SK-N-MC (cell line): Measurements from ENCODE around the gene FADS6.

Source experiments
- DNase-seq: peaks from one replicate; pipeline ENCODE4 v3.0.0-alpha.2; 2011; ENCODE audit warnings: low read depth, low spot score
- H3K27ac ChIP-seq: fragments of 200-600 bp; sonication (generic); 2 replicates; pipeline ENCODE4 v1.5.1; 2016; ENCODE audit warnings: mixed run types
- H3K36me3 ChIP-seq: fragments of 200-600 bp; sonication (generic); 2 replicates; pipeline ENCODE4 v1.6.1; 2017; ENCODE audit warnings: antibody characterized with exemption, low read length, mixed read lengths; ENCODE audit not compliant: insufficient read depth
- H3K4me3 ChIP-seq: fragments of 200-600 bp; sonication (generic); 2 replicates; pipeline ENCODE4 v1.5.1; 2016
- H3K9ac ChIP-seq: fragments of 200-600 bp; sonication (generic); 2 replicates; pipeline ENCODE4 v1.8.0; 2017; ENCODE audit warnings: mixed run types, mixed read lengths; ENCODE audit not compliant: insufficient read length
- H3K9me3 ChIP-seq: fragments of 200-600 bp; sonication (generic); 2 replicates; pipeline ENCODE4 v1.6.1; 2017; ENCODE audit warnings: low read depth, mild to moderate bottlenecking, antibody characterized with exemption, low read length, moderate library complexity, mixed read lengths
- EZH2 ChIP-seq: fragments of 200-600 bp; sonication (generic); IDR thresholded peaks from one replicate; pipeline ENCODE4 v1.6.1; 2017; ENCODE audit warnings: antibody characterized with exemption
- FOXP2 ChIP-seq: optimal IDR thresholded peaks from 2 replicates; pipeline ENCODE3; 2011; ENCODE audit warnings: mild to moderate bottlenecking, moderate library complexity; ENCODE audit not compliant: insufficient read depth; ENCODE audit errors: extremely low read length, control extremely low read depth
- POLR2AphosphoS5 ChIP-seq: IDR thresholded peaks from 2 replicates; pipeline ENCODE4 v1.6.1; 2012; ENCODE audit warnings: mild to moderate bottlenecking, low read depth, low read length, borderline replicate concordance

FADS6 gene, protein sequence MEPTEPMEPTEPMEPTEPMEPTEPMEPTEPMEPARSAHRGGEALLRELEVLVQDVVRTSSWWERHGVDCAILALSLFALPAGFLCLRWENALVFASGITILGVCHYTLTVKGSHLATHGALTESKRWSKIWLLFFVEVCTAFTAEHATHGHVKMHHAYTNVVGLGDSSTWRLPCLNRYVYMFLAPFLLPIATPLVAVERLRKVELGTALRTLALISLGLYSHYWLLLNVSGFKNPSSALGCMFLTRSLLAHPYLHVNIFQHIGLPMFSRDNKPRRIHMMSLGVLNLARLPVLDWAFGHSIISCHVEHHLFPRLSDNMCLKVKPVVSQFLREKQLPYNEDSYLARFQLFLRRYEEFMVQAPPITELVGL

DNA sequence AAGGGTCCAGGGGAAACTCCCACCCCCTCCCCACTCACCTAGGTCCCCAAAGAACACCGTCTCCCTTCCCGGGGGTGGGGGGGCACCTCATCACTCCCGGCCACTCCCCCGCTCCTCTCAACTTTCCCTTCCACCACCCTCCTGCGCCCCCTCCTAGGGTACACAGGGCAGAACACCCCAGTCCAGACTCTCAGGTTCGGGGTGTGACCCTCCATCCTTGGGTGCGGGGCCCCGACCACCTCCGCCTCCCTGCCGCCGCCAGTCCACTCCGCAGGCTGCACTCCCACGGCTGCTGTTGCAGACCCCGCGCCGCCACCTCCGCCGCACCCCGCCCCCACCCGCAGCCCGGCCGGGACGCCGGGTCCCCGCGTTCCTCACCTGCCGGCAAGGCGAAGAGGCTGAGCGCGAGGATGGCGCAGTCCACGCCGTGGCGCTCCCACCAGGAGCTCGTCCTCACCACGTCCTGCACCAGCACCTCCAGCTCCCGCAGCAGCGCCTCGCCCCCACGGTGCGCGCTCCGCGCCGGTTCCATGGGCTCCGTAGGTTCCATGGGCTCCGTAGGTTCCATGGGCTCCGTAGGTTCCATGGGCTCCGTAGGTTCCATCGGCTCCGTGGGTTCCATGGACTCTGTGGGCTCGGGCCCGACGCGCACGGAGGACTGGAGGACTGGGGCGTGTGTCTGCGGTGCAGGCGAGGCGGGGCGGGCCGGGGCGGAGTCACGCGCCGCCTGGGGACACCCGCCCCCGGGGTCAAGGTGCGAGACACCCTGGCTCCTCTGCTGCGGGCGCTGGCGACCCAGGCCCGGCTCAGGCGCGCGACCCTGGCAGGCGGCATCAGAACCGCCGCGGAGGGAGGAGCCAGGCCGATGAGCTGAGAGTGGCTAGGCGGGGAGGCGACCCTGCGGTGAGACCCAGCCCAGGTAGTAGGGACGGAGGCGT, at the start of gene FADS6:
FADS6 (minus strand) TSS at position 660 of the 938 bp plus-strand sequence; CDS start at position 622, 38 bp downstream.
- no peak for TF ChIP-seq FOXP2
- no peak for TF ChIP-seq EZH2
- TF ChIP-seq POLR2AphosphoS5, result no peak
- H3K27ac ChIP-seq, result no peak within 1 kb of the TSS
- H3K4me3 ChIP-seq, result no peak within 1 kb of the TSS
- H3K9me3 ChIP-seq, result no peaks in the 10 kb centered on the region
- DNase-seq, result no peak
- H3K9ac ChIP-seq, result no peak within 1 kb of the TSS
- H3K36me3 ChIP-seq, result no peaks in the 10 kb centered on the region

DNA sequence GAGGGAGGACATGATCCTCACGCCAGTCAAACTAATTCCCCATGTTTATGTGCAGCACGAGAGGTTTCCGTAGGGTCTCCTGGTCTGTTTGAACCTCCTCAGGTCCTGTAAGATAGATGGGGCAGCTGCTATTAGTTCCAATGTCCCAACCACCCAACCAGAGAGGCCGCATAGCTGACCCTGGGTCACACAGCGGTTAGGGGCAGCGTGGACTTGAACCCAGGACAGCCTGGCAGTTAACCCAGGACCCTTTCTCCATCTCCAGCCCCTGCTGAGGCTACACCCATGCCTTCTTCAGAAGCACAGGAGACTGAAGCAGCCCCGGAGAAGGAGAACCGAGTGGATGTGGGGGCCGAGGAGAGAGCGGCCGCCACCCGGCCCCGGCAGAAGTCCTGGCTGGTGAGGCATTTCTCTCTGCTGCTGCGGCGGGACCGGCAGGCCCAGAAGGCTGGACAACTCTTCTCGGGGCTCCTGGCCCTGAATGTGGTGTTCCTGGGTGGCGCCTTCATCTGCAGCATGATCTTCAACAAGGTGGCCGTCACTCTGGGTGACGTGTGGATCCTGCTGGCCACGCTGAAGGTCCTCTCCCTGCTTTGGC, 47.8 kb upstream of the FADS6 start:
- Histone ChIP-seq H3K9me3 (no peaks in the 10 kb centered on the region), H3K36me3 (no peaks in the 10 kb centered on the region), H3K9ac (no peak overlapping the region), H3K27ac (no peak overlapping the region), H3K4me3 (no peak overlapping the region)
- DNase-seq, result no peak
- no peak for TF ChIP-seq EZH2
- TF ChIP-seq FOXP2, result no peak
- no peak for TF ChIP-seq POLR2AphosphoS5

- Histone ChIP-seq H3K27ac (no peak overlapping the region), H3K36me3 (no peaks in the 10 kb centered on the region), H3K9ac (no peak overlapping the region), H3K4me3 (no peak overlapping the region), H3K9me3 (no peaks in the 10 kb centered on the region)
- no peak for TF ChIP-seq POLR2AphosphoS5
- TF ChIP-seq EZH2, result no peak
- no peak for TF ChIP-seq FOXP2
- DNase-seq, result no peak
Measured at GRCh38 chr17:74939534-74939933, 46.1 kb upstream of the FADS6 start.

DNA sequence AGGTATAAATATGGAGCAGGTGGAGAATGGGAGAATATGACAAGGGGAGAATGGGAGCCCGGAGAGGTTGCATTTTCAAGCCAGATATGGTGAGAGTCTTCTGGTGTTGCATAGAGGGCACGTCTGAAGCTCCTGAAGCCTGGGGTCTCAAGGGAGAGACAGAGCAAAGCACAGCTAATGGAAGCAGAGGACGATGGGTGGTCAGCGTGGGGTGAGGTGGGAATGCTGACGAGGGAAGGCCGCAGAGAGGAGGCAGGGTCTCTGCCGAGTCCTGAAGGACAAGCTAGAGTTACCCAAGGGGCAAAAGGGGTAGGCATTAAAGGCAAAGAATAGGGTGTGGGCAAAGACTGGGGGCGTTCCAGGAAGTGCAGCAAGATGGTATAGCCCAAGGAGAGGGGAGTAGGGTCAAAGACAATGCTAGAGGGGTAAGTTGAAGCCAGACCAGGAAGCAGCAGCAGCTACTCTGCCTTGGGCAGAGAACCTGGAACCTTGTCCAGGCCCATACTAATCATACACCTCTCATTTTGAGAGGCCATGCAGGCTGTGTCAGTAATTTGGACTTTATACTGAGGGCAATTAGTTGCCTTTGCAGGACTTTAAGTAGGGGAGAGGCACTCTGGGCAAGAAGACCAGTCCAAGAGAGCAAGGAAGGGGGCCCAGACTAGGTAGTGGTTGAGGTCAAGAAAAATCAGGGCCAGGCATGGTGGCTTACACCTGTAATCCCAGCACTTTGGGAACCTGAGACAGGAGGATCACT, 44.9 kb upstream of the FADS6 start:
- Histone ChIP-seq H3K4me3 (no peak overlapping the region), H3K27ac (no peak overlapping the region)
- no peak for DNase-seq

DNA sequence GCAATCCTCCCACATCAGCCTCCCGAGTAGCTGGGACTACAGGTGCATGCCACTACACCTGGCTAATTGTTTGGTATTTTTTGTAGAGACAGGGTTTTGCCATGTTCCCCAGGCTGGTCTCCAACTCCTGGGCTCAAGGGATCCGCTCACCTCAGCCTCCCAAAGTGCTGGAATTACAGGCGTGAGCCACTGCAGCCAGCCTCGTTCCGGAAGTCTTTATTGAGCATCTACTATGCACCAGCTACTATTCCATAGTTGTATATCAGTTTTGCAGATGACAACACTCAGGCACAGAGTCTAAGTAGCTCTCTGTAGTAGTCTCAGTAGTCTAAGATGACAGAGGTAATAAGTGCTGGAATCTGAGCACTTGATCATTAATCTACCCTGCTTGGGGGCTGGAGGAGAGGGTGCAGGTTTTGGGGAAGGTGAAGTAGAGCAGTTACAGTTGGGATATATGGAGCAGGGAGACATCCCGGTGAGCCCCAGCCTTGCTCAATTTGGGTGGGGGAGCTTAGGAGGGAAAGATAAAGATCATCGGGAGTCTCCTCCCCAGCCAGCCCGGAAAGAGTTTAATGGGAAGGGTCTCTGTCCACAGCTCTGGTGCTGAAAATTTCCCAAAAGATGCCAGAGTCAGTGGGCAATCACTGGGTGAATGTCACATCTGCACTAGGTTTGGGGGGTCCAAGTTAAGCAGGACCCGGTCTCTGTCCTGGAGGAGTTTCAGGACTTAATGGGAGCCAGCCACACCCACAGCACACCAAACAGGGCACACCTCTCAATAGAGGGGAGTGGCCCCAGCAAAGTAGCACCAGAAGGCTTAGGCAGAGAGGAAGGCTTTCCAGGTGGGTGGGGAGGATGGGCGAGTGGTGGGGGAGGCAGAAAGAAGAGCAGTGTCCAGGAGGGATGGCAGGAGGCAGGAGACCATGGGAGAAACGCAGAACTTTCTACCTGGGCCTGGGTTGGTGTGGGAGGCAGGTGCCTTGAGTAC, 43.9 kb upstream of the FADS6 start:
- H3K36me3 ChIP-seq, result no peaks in the 10 kb centered on the region
- TF ChIP-seq EZH2, result no peak
- no peak for TF ChIP-seq POLR2AphosphoS5
- no peak for TF ChIP-seq FOXP2
- no peak overlapping the region for H3K4me3 ChIP-seq
- no peak overlapping the region for H3K9ac ChIP-seq
- no peak overlapping the region for H3K27ac ChIP-seq
- no peaks in the 10 kb centered on the region for H3K9me3 ChIP-seq
- no peak for DNase-seq

More for the DNA sequence above, 44.9 kb upstream of the FADS6 start:
- no peak overlapping the region for H3K9ac ChIP-seq
- H3K9me3 ChIP-seq, result no peaks in the 10 kb centered on the region
- TF ChIP-seq EZH2, result no peak
- no peaks in the 10 kb centered on the region for H3K36me3 ChIP-seq

GRCh38 chr17:74936470-74936799, 43.0 kb upstream of the FADS6 start:
- no peak overlapping the region for H3K4me3 ChIP-seq

DNA sequence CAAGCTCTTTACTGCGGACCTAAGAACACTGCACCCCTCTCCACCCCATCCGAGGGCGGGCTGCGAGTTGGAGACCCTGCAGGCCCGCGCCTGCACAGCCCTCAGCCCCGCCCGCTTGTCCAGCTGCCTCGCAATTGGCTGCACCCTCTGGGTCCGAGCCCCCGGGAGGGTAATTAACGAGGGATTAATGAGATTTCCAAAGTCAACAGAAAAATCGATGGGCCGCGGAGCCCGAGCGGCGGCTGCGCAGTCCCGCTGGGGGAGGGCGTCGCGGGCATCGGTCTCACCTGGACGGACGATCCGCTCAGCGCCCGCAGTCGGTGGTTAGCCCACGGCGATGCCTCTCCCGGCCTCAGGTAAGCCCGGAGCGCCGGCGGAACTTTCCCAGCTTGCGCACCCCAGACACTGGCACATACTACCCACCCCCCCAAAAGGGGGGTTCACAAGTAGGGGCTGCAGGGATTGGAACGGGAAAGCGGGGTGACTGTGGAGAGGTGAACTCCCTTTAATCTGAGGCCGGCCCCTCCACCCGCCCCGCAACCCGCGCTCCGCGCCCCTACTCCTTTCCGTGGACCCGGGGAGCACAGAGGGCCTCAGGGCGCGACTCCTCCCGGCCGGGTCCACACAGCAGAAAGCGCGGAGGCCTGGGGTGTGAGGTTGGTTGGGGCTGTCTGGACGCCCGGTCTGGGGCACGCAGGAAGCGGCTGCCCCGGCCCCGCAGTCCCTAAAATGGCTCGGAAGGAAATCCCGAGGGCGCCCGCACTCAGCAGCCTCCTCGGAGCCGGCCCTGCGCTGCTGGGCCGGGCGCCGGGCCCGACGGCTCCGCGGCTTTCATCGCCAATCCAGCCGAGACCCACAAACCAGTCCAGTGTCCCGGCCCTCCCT, 42.4 kb upstream of the FADS6 start, which contains the start of gene OTOP3:
OTOP3 (plus strand) TSS at position 314 of the 885 bp plus-strand sequence; CDS start at position 338, 24 bp downstream.
- H3K27ac ChIP-seq, result no peak within 1 kb of the TSS
- H3K4me3 ChIP-seq, result no peak within 1 kb of the TSS
- no peaks in the 10 kb centered on the region for H3K9me3 ChIP-seq
- DNase-seq, result no peak
- TF ChIP-seq POLR2AphosphoS5, result no peak
- TF ChIP-seq EZH2, result peak; percentile 41
- H3K36me3 ChIP-seq, result no peaks in the 10 kb centered on the region
- H3K9ac ChIP-seq, result no peak within 1 kb of the TSS

More at GRCh38 chr17:74936470-74936799, 43.0 kb upstream of the FADS6 start:
- H3K36me3 ChIP-seq, result no peaks in the 10 kb centered on the region
- no peaks in the 10 kb centered on the region for H3K9me3 ChIP-seq
- no peak for DNase-seq
- no peak overlapping the region for H3K9ac ChIP-seq
- TF ChIP-seq FOXP2 (no peak), POLR2AphosphoS5 (no peak), EZH2 (no peak)
- H3K27ac ChIP-seq, result no peak overlapping the region
